NOMO-1 treated with dmso at 0.1 percent for 144 hours (cell line): ENCODE data around the gene CCN5.
"Not testable (repeated sequence)": the region's sequence is repeated elsewhere in the genome, so short reads cannot be mapped to it uniquely, and the experiment has no call there.

Experiments
- DNase-seq: peaks from one replicate; lab custom pipeline; 2025; ENCODE audit not compliant: unreplicated experiment; lab: John Stamatoyannopoulos, UW

CCN5 gene

GRCh38 chr20:44756011-44756688, 41.0 kb downstream of the CCN5 start:
- DNase-seq: no peak

DNA sequence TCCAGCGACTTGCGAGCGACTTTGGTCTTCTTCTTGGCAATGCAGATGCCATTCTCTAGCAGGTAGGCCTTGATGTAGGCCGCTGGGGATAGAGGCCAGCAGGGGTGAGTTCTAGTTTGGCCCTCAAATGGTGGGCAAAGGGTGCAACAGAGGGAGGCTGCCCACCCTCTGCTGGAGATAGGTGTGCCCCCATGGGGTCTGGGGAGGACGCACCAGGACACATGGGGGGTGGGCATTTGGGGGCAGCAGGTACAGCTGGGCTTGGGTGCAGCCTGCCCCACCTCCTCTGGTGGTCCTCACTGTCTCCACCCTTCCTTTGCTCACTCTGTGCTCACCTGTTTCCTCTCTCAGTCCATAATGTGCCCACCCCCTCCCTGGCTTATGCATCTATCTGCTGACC, 41.8 kb downstream of the CCN5 start:
- no peak for DNase-seq

GRCh38 chr20:44758247-44759101, 43.3 kb downstream of the CCN5 start:
- DNase-seq: no peak

GRCh38 chr20:44759595-44759994, 44.4 kb downstream of the CCN5 start:
- DNase-seq: no peak

GRCh38 chr20:44761423-44761822, 46.3 kb downstream of the CCN5 start:
- DNase-seq: no peak

DNA sequence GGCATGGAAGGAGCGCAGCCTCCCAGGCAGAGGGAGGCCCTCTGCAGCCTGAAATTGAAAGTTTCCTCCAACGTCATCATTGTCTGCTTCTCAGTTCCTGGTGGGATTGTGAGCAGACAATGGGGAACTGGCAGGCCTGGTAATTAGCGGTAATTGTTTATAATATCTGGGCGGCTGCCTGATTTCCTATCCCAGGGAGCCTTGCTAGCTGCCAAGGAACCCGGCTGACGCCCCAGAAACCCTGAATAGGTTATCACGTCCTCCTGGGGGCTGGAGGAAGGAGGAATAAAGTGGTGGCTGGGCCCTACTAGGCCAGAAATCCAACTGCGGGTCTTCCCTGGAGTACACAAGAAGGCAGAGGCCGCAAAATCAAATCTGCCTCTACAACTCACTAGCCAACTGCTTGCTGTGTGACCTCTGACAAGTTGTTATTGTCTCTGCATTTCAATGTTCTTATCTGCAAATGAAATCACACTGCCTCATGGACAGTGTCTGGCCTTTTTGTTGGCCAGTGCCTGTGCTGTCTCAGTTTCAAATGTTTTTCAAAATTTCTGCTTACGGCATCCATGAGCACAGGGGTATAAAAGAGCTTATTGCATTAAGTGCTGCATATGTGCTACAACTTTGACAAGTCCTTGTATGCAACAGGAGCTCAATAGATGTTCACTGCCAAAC, 47.4 kb downstream of the CCN5 start:
- DNase-seq: no peak

DNA sequence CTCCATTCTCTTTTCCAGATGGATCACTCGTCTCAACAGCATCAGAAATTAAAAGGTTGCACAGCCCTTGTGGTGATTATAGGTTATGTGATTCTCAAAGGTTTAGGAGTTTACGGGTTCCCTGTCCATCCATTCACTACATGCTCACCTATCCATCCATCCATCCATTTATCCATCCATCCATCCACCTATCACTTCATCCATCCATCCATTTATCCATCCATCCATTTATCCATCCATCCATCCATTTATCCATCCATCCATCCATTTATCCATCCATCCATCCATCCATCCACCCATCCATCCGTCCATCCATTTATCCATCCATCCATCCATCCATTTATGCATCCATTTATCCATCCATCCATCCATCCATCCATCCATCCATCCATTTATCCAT, 48.6 kb downstream of the CCN5 start:
- DNase-seq: not testable (repeated sequence)

GRCh38 chr20:44765091-44765490, 49.9 kb downstream of the CCN5 start:
- DNase-seq: no peak

GRCh38 chr20:44765701-44766347, 50.7 kb downstream of the CCN5 start:
- DNase-seq: no peak

GRCh38 chr20:44768256-44768655, 53.1 kb downstream of the CCN5 start:
- no peak for DNase-seq

DNA sequence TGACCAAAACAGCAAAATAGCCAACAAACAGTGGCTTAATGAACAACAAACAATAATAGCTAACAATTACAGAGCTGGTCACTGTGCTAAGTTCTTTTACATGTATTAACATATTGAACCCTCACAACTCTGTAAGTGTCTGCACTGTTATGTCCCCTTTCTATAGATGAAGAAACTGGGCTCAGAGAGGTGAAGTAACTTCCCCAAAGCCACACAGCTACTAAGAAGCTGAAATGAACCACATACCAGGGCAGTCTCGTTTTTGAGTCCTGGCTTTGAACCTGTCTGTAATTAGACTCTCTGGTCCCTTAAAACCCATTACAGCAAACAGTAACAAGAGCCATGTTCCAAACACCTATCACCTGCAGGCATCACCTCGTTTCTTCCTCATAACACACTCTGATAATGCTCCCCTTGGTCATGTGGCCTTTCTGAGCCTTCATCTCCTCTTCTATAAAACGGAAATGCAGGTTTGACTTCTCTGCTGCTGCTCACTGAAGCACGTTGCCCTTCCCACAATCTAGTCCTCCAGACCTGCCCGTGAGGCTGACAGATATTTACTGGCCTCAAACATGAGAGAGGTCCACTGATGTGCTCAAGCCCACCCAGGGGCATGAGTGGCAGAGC, 53.8 kb downstream of the CCN5 start:
- DNase-seq: no peak

GRCh38 chr20:44769481-44769863, 54.3 kb downstream of the CCN5 start:
- DNase-seq: no peak

GRCh38 chr20:44770484-44771171, 55.5 kb downstream of the CCN5 start:
- DNase-seq: no peak

GRCh38 chr20:44771172-44771535, 56.0 kb downstream of the CCN5 start:
- DNase-seq: no peak

GRCh38 chr20:44772636-44773035, 57.5 kb downstream of the CCN5 start:
- no peak for DNase-seq

GRCh38 chr20:44773070-44773829, 58.1 kb downstream of the CCN5 start:
- no peak for DNase-seq

GRCh38 chr20:44776980-44777379, 61.8 kb downstream of the CCN5 start:
- no peak for DNase-seq
